Esophagus muscularis mucosa (tissue), 4 donors: Measurements from ENCODE around the gene IL17C. TPM values are rescaled to one million over a fixed set of nuclear protein-coding genes. Genes with fewer than 3 reads are reported as not detected.
"Not testable (repeated sequence)": the region's sequence is repeated elsewhere in the genome, so short reads cannot be mapped to it uniquely, and the experiment has no call there.

Experiments used
- DNase-seq: peaks from one replicate; pipeline ENCODE4 v3.0.0-alpha.2; 2017; ENCODE audit errors: extremely low spot score
- H3K27ac ChIP-seq, 4 donors: fragments of 200-600 bp; sonication (generic); replicated peaks in 1 of 4; 1 replicate in 3 of 4; 2 replicates in 1 of 4; pipeline ENCODE4 v1.5.1; 2016 to 2019; ENCODE audit warnings: mild to moderate bottlenecking in 1 of 4
- H3K27me3 ChIP-seq, 4 donors: fragments of 200-600 bp; sonication (generic); one replicate each; pipeline versions ENCODE4 v1.5.1 to v1.6.0; 2016 to 2019
- H3K36me3 ChIP-seq, 4 donors: fragments of 200-600 bp; sonication (generic); one replicate each; pipeline ENCODE4 v1.5.1; 2016 to 2019
- H3K4me1 ChIP-seq, 4 donors: fragments of 200-600 bp; sonication (generic); one replicate each; pipeline ENCODE4 v1.5.1; 2016 to 2019
- H3K4me3 ChIP-seq, 4 donors: fragments of 200-600 bp; sonication (generic); 1 replicate in 2 of 4; 2 replicates in 2 of 4; pipeline ENCODE4 v1.5.1; 2016 to 2019; ENCODE audit warnings: mild to moderate bottlenecking in 4 of 4, moderate library complexity in 1 of 4
- H3K9me3 ChIP-seq, 4 donors: fragments of 200-600 bp; sonication (generic); 1 replicate in 3 of 4; 2 replicates in 1 of 4; pipeline ENCODE4 v1.5.1; 2016 to 2019
- CTCF ChIP-seq, 3 experiments: fragments of 200-600 bp in 2 of 3; fragments of 450-650 bp in 1 of 3; sonication (generic) in 2 of 3; IDR thresholded peaks; one replicate each; pipeline ENCODE4 v1.5.1; 2017 to 2019; ENCODE audit warnings: antibody characterized with exemption in 3 of 3, mild to moderate bottlenecking in 2 of 3, moderate library complexity in 1 of 3
- EP300 ChIP-seq: sonication (generic); formaldehyde crosslinking; IDR thresholded peaks from one replicate; pipeline ENCODE4 v1.6.1; 2017; ENCODE audit warnings: antibody characterized with exemption
- POLR2A ChIP-seq: fragments of 450-650 bp; IDR thresholded peaks from one replicate; pipeline ENCODE4 v1.6.1; 2017; ENCODE audit warnings: antibody characterized with exemption, moderate library complexity, mild to moderate bottlenecking, low read depth
- POLR2AphosphoS5 ChIP-seq, 2 donors: sonication (generic); formaldehyde crosslinking; IDR thresholded peaks; one replicate each; pipeline ENCODE4 v1.6.1; 2017; ENCODE audit warnings: antibody characterized with exemption in 2 of 2
- WGBS: methylation state at CpG from one replicate; pipeline ENCODE4 v1.1.5; 2018; 5-methylcytosine and 5-hydroxymethylcytosine counted together
- intact Hi-C: fragments of 100-400 bp; cut with DNase I; formaldehyde crosslinking; loops from one replicate; pipeline ENCODE4 v1.15.1; 2023
- total RNA-seq, 4 donors: library from RNA; depleted of rRNA; stranded (reverse); fragments of >200 nt; gene quantifications; one replicate each; pipeline versions ENCODE4 v1.1.0 to v1.2.1, GENCODE V29; 2016

The IL17C gene
- total RNA-seq, 4 donors from 2014 or later: not detected

- 72% methylated on average over 4 of the region's 4 CpGs for WGBS
- intact Hi-C loops: no loop called here
Measured at GRCh38 chr16:88665148-88665547, 26.8 kb downstream of the IL17C start.

GRCh38 chr16:88665570-88665969, 27.2 kb downstream of the IL17C start:
- TF ChIP-seq EP300: no peak
- TF ChIP-seq POLR2A: no peak
- no peak for TF ChIP-seq CTCF (IDR thresholded peaks at IDR 0.05)
- no peak for TF ChIP-seq POLR2AphosphoS5 (IDR thresholded peaks at IDR 0.05)
- Histone ChIP-seq H3K4me3 (no peak overlapping the region), H3K36me3 (peaks cover 0 to 5% (median 0%) of the 10 kb centered on the region in 4 donors), H3K27me3 (no peaks in the 10 kb centered on the region), H3K9me3 (no peaks in the 10 kb centered on the region), H3K27ac (no peak overlapping the region), H3K4me1 (peaks cover 16 to 26% (median 22%) of the 10 kb centered on the region in 4 donors)
- WGBS: 81% methylated on average over 3 of the region's 3 CpGs
- DNase-seq: no peak
- intact Hi-C loops: no loop called here

More at GRCh38 chr16:88665148-88665547, 26.8 kb downstream of the IL17C start:
- TF ChIP-seq CTCF (IDR thresholded peaks at IDR 0.05): no peak
- TF ChIP-seq POLR2AphosphoS5 (IDR thresholded peaks at IDR 0.05): peak; percentile 40 to 55
- H3K27ac ChIP-seq: no peak overlapping the region
- DNase-seq: no peak
- H3K4me1 ChIP-seq: peaks cover 16 to 26% (median 22%) of the 10 kb centered on the region in 4 donors
- H3K36me3 ChIP-seq: peaks cover 0 to 5% (median 0%) of the 10 kb centered on the region in 4 donors
- no peaks in the 10 kb centered on the region for H3K9me3 ChIP-seq
- no peak overlapping the region for H3K4me3 ChIP-seq
- H3K27me3 ChIP-seq: no peaks in the 10 kb centered on the region

DNA sequence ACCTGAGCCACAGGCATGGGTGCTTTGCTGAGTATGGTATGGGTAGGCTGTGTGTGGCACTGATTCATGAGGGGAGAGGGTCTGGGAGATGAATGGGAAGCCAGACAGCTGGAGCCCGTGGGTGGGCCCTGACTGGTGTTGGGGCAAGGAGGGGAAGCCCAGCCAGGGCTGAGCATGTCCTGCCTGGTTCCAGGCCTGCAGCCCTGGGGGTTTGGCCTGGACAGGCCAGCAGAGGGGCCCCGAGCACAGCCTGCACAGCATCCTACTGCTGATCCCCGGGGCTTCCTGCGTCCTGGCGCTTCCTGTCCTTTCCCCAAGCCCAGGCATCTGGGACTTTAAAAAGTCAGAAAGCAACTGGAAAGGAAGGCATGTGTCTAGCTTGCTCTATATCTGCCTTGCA, 29.1 kb downstream of the IL17C start:
- 78% methylated on average over 4 of the region's 5 CpGs for WGBS
- H3K27ac ChIP-seq: no peak overlapping the region
- TF ChIP-seq CTCF (IDR thresholded peaks at IDR 0.05) (no peak), EP300 (no peak), POLR2A (no peak), POLR2AphosphoS5 (IDR thresholded peaks at IDR 0.05) (no peak)
- H3K4me3 ChIP-seq: no peak overlapping the region
- H3K4me1 ChIP-seq: peaks cover 9 to 15% (median 9%) of the 10 kb centered on the region in 4 donors
- no peaks in the 10 kb centered on the region for H3K27me3 ChIP-seq
- intact Hi-C loops: no loop called here
- H3K9me3 ChIP-seq: no peaks in the 10 kb centered on the region
- no peak for DNase-seq
- peaks cover 0 to 5% (median 0%) of the 10 kb centered on the region in 4 donors for H3K36me3 ChIP-seq

DNA sequence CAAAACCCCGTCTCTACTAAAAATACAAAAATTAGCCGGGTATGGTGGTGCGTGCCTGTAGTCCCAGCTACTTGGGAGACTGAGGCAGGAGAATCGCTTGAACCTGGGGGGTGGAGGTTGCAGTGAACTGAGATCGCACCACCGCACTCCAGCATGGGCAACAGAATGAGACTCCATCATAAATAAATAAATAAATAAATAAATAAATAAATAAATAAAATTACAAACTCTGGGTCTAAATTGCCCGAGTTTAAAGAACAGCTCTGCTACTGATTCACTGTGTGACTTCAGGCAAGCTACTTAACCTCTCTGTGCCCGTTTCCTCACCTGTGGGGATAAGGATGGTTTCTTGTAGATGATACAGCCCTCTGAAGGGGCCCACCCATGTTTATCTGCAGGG, 31.1 kb downstream of the IL17C start:
- H3K27ac ChIP-seq, H3K4me3 ChIP-seq, H3K9me3 ChIP-seq, H3K27me3 ChIP-seq, intact Hi-C loops, DNase-seq: not testable (repeated sequence)
- WGBS: 94% methylated on average over 8 of the region's 8 CpGs
- H3K4me1 ChIP-seq: peaks cover 0 to 20% (median 0%) of the 10 kb centered on the region in 4 donors
- peaks cover 0 to 11% (median 2%) of the 10 kb centered on the region in 4 donors for H3K36me3 ChIP-seq

GRCh38 chr16:88669980-88670379, 31.6 kb downstream of the IL17C start:
- no peaks in the 10 kb centered on the region for H3K9me3 ChIP-seq
- no peaks in the 10 kb centered on the region for H3K27me3 ChIP-seq
- H3K27ac ChIP-seq: no peak overlapping the region
- 85% methylated on average over 9 of the region's 10 CpGs for whole genome bisulfite sequencing
- TF ChIP-seq POLR2A (no peak), POLR2AphosphoS5 (IDR thresholded peaks at IDR 0.05) (no peak), CTCF (IDR thresholded peaks at IDR 0.05) (no peak), EP300 (no peak)
- no peak overlapping the region for H3K4me3 ChIP-seq
- peaks cover 0 to 22% (median 0%) of the 10 kb centered on the region in 4 donors for H3K4me1 ChIP-seq
- peaks cover 0 to 11% (median 4%) of the 10 kb centered on the region in 4 donors for H3K36me3 ChIP-seq
- intact Hi-C loops: no loop called here
- no peak for DNase-seq
